H54 (cell line): ENCODE measurements around the gene ASIC1.
A peak's percentile ranks its signal among the peaks of the same experiment; 100 is the strongest.

Source experiments
- DNase-seq: peaks from one replicate; pipeline ENCODE4 v3.0.0; 2011; ENCODE audit warnings: low spot score, mixed read lengths; ENCODE audit not compliant: insufficient read length
- FAIRE-seq: peaks from 3 replicates; lab custom pipeline; 2011; peaks lifted over from hg19 to GRCh38; lab: Jason Lieb, UNC
- POLR2A ChIP-seq: IDR thresholded peaks from 2 replicates; pipeline ENCODE4 v1.6.1; 2011; ENCODE audit warnings: low read depth, mild to moderate bottlenecking, low read length

ASIC1 gene

DNA sequence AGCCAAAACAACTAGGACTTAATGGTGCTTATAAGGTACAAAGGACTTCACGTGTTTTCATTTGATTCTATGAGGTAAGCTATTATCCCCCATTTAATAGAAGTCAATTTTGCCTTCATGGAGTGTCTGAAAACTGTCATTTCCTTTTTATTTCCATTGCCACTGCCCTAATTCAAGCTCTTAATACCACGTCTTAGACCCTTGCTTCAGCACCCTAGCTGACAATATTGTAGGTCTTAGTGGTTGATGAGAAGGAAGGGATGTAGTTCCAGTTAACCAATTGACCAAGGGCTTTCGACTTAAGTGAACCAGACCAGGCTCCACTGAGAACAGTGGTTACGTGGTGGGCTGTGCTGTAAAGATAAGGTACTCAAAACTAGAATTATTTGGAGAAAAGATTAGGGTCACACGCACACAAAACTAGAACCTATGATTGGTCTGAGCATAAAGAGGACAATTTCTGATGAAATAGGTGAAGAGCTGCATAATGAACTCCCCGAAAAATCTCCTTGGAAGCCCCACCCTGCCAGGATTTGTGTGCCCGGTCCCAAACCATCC lies 9.6 kb upstream of the ASIC1 start:
- FAIRE-seq (no peak), DNase-seq (no peak)
- TF ChIP-seq POLR2A, result no peak

DNA sequence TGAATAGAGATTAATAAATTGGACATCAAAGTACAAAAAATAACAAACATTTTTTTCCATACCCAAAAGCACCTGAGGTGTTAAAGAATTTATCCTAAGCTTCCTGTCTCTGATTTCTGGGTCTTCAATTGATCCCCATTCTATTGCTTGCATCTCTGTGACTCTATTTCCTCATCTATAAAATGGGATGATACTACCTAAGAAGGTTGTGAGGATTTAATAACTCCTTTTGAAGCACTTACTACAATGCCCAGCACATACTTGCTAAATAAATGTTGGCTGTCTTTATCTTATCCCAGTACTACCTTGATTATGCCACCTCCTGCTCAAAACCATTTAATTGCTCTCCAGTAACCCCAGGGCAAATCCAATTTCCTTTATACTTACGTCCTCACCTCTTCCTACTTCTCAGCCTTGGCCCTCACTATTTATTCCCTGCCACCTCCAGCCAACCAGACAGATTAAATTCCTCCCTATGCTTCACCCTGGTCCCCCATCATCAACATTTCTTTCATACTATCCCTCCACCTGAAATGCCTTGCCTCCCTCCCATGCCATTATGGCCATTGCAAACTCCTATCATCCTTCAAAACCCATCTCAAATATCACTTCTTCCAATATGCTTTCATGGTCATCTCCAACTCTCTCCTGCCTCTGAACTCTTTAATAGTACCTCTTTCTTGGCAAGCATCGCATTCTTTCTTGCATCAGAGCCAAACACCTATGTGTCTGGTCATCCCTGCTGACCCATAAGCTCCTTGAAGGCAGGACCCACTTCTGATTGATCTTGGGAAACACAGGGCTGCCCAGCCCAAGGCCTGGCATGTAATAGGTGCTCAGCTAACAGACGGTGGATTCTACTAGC lies 7.9 kb upstream of the ASIC1 start:
- no peak for TF ChIP-seq POLR2A
- no peak for FAIRE-seq

DNA sequence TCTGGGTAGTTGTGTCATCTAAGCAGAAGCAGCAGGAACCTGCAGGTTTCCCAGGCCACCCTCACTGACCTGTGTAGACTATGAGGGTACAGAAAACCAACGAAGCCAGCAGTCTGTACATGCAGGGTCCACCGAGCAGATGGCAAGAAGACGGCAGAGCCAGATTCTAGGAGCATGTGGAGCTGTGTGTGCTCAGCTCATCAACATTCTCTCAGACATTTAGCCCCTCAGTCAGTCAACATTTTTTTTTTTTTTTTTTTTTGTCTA lies 7.3 kb upstream of the ASIC1 start:
- DNase-seq (no peak), FAIRE-seq (no peak)
- no peak for TF ChIP-seq POLR2A

More for the DNA sequence above, 7.9 kb upstream of the ASIC1 start:
- no peak for DNase-seq

DNA sequence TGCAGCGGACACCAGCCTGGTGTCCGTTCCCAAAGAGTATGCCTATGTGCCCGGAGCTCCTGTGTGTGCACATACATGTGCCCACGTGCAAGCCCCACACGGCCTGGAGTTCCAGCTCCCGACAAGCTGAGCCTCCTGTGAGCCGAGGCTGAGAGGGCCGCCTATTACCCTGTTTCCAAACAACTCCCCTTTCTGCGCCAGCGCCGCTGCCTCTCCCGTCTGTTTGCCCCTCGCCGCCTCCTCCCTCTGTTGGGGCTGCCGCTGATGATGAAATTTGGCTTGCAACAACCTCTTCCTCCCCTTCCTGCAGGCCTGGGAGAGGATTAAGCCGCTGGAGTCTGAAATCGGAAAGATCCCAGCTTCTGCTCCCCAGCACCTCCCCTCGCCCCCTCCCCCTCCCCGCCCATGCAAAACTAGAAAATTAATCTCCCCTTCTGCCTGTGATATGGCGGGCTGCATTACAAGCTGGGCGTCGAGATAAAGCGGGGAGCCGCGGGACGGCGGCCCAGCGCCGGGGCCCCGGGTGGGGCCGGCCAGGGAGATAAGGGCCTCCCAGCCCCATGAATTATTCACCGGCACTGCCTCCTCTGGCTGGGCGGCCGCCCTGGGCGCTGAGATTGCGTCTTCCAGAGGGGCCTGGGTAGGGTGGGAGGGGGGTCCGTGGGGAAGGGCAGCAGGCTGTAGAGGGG lies 6.8 kb upstream of the ASIC1 start:
- DNase-seq (no peak), FAIRE-seq (no peak)
- TF ChIP-seq POLR2A, result no peak

DNA sequence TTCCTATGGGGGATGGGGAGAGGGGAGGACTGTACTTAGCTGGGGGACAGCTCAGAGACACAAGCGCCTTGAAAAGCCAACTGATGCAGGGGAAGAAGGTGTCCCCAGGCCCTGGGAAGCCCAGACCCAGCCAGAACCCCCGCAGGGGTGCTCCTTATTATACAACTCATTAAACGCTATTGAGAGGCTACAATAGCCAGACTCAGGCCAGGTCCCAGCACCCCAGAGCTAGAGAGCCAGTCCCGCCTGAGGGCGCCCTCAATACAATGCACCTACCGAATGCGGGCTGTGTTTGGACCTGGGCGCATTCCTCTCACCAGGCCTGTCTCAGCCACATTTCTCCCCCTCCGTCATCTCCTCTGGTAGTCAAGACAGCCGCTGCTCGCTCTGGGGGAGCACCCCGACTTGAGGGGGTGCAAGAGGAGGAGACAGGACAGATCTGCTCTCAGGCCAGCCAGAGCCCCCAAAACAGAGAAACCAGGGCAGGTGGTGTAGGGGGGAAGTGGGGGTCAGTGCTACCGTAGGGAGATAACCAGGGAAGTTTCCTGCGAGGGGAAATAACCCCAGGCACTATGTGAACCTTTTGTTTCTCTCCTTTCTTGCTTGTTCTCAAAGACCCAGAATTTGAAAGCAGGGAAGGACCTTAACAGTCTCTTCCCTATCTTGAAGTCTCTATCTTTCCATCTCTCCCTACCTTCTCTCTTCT lies 6.1 kb upstream of the ASIC1 start:
- no peak for TF ChIP-seq POLR2A
- DNase-seq (no peak), FAIRE-seq (no peak)

DNA sequence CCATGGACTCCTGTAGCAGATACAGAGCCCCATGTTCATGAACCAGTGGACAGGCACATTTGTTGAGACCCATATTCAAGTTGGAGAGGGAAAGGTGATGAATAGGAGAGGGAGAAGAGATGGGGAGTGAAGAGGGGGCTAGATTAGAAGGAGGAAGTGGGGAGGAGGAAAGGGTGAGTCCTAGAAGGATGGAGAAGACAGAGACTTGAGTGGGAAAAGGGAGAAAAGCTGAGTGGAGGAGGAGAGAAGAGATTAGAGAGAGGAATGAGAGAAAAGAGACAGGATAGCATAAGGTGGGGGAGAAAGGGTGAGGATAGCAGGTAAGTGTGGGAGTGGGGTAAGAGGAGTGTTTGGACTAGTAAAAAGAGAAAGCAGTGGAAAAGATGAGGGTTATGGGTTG lies 4.9 kb upstream of the ASIC1 start:
- no peak for TF ChIP-seq POLR2A
- DNase-seq, result no peak
- FAIRE-seq, result no peak

DNA sequence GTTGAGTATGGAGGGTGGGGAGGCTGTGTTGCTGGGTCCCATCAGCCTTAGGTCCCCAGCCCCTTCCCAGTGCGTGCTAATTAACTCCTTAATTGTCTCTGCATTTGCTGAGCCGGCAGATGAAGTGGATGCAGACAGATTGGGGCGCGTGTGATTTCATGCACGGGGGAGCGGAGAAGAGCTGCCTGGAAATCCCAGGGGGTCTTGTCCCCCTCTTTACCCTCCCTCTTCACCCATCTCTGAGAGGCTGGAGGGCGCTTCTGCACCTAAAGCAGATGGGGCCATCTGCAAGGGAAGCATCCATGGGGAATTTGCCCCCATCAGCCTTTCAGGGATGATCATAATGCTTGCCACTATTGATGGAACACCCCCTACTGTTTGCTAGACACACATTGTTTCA lies 4.4 kb upstream of the ASIC1 start:
- FAIRE-seq (no peak), DNase-seq (no peak)
- no peak for TF ChIP-seq POLR2A

DNA sequence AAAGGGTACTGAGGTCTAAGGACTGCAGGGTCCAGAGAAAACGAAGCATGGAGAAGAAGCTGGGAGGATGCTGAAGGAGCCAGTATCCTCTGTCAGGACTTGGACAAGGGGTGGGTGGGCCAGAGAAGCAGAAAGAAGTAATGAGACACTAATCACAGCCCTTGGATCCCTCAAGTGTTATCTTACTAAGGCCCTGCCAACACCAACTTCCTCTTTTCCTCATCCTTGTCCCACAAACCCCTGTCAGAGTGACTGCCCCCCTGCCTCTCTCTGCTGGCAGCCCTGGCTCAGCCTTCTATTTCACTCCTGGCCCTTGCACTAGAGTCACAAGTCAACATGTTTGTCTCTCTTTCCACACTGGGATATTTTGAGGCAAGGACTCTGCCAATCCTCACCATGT lies 3.8 kb upstream of the ASIC1 start:
- no peak for FAIRE-seq
- TF ChIP-seq POLR2A, result no peak
- no peak for DNase-seq

DNA sequence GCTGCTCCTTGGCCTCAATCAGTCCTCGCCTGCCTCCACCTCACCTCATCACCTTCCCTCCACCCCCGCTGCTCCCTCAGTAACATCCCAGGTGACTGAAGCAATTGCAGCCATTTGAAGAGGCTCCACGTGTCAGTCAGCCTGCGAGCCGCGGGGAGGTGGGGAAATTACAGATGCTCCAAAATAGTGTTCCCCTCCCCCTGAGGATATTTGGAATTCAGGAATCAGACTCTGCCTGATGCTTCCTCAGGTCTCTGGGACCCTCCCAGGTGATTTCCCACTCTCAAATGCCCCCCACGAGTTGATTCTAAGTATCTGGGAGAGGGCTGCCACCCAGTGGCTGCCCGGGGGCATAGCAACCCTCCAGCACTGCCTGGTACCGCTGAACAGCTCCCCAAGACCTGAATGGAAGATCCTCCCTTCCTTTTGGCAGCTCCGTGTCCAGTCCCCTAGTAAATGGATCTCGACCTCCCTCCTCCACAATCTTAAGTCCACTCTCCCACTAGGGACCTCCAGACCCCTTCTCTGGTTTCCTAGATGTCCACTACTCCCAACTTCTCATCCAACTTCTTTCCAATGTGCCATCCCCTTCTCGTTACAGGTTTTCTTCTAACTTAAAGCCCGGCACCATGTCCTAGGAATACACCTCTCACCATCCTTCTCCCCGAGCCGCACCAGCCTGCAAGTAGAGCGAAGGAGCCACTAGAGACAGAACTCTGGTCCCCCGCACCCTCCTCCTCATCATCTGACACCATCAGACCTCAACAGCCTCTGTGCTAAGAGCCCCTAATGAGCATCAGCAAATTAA lies 1.4 kb upstream of the ASIC1 start:
- TF ChIP-seq POLR2A, result no peak
- FAIRE-seq (no peak), DNase-seq (peak; percentile 93)

DNA sequence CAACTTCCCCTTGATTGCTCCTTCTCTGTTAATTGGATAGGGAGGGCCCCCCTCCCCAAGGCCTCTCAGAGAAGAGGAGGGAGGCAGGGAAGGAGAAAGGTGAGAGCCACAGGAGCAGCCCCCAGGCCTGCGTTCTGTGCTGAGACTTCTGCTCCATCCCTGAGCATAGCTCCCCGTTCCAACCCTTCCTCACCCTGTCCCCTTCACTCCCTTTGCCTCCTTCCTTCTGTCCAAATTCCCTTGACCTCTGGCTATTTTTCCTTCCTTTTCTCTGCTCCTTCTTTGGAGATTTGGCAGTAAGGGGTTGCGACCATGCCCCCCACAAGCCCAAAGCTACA lies 788 bp upstream of the ASIC1 start:
- FAIRE-seq (no peak), DNase-seq (no peak)
- no peak for TF ChIP-seq POLR2A

DNA sequence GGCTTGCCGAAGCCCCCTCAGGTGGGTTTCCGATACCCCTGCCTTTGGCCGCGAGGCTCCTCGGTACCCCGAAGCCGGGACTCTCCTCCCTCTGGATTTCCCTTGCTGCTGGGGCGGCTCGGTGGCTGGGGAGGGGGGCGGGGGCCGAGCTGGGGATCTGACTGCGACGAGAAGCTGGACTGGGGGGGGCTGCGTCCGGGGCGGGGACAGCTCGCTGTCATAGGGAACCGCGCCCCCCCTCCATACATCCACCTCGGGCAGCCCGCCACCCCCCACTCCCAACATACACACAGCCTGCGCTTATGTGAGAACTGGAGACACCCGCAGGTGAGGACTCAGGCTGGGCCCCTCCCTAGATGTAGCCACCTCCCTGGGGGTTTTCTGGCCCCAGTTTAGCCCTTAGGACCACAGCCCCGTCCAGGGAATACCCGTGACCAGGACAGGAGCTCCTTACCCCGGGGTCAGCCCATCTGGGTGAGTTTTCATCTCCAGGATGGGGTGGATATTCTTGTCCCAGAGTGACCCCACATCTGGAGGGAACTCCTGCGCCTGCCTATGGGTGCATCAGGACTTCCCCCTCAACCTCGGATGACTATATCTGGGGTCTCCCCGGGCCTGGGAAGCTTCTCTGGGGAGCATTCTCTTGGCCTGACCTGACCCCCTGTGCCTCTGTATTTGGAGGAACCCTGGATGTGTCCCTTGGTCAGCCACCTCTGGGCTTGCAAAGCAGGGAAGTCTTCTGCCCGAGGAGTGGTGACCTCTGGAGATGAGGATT lies 687 bp downstream of the ASIC1 start:
- TF ChIP-seq POLR2A, result no peak
- FAIRE-seq (no peak), DNase-seq (no peak)

DNA sequence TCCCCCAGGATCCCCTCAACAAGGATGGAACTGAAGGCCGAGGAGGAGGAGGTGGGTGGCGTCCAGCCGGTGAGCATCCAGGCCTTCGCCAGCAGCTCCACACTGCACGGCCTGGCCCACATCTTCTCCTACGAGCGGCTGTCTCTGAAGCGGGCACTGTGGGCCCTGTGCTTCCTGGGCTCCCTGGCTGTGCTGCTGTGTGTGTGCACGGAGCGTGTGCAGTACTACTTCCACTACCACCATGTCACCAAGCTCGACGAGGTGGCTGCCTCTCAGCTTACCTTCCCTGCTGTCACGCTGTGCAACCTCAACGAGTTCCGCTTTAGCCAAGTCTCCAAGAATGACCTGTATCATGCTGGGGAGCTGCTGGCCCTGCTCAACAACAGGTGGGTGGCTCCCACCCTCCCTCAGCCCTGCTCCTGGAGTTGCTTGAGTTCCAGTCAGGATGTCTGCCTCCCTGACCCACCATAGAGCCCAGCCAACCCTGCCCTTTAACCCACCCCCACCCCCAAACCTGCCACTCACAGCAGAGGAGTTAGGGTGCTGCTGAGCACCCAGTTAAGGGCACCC lies 1.4 kb downstream of the ASIC1 start:
- no peak for TF ChIP-seq POLR2A
- DNase-seq, result no peak
- no peak for FAIRE-seq
